GM18858 (cell line): Measurements from ENCODE around the gene MTERF2.
A peak's percentile ranks its signal among the peaks of the same experiment; 100 is the strongest.
"Not testable (repeated sequence)": the region's sequence is repeated elsewhere in the genome, so short reads cannot be mapped to it uniquely, and the experiment has no call there.

Experiments
- ATAC-seq: cut with Tn5 transposase; IDR thresholded peaks from one replicate; pipeline ENCODE4 v1.9.1; 2021; ENCODE audit not compliant: unreplicated experiment

MTERF2 gene, protein sequence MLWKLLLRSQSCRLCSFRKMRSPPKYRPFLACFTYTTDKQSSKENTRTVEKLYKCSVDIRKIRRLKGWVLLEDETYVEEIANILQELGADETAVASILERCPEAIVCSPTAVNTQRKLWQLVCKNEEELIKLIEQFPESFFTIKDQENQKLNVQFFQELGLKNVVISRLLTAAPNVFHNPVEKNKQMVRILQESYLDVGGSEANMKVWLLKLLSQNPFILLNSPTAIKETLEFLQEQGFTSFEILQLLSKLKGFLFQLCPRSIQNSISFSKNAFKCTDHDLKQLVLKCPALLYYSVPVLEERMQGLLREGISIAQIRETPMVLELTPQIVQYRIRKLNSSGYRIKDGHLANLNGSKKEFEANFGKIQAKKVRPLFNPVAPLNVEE

DNA sequence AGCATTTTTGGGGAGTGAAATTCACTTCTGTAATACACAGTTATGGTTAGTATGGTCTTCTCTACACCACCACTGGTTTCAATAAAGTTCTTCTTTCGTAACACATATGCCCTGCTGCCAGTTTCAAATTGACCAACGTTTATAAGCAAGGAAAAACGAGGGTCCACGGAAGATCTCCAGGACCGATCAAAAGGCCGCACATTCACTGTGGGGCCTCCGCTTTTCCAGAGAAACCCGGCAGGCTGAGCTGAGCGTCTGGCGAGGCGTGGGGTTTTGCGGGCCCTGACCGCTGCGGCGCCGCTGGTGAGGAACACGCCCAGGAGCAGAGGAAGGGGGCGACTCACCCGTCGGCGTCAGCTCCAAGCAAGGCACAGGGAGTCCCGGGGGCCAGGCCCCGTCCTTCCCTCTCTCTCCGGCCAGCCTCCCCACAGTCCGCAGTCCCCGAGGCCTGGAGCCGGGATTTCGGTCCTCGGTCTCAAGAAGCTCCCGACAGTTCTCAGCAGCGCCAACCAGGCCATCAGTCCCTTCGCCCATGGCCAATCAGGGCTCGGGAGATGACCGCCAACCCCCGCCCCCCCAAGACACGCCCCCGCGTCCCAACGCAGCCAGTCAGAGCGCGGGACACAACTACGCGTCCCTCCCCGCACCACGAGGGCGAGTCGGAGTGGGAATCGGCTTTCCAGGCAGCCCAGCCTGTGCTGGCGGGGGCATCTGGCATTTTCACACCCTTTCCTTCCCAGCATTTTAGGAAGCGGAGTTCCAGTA lies at the start of gene MTERF2:
Gene MTERF2 (minus strand): TSS at position 522 of the 765 bp plus-strand sequence. CDS start 8,432 bp downstream, outside the sequence.
- ATAC-seq = peak; percentile 76

DNA sequence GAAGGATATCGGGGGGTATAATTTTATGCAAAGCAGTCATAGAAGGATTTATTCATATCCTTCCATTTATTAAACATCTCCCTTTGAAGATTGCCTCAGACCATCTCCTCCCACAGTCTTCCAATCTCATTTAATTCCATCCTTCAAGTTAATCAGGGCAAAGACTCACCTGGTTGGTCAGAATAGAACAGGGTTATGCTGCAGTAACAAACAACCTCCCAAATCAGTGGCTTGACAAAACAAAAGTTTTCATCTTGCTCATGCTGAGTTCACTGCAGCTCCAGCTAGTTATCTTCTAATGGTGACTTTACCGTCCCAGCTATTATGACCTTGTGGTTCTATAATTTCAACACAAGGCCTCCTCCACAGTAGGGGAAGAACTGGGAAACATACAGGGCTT lies 48.8 kb upstream of the MTERF2 start:
- no peak for ATAC-seq

DNA sequence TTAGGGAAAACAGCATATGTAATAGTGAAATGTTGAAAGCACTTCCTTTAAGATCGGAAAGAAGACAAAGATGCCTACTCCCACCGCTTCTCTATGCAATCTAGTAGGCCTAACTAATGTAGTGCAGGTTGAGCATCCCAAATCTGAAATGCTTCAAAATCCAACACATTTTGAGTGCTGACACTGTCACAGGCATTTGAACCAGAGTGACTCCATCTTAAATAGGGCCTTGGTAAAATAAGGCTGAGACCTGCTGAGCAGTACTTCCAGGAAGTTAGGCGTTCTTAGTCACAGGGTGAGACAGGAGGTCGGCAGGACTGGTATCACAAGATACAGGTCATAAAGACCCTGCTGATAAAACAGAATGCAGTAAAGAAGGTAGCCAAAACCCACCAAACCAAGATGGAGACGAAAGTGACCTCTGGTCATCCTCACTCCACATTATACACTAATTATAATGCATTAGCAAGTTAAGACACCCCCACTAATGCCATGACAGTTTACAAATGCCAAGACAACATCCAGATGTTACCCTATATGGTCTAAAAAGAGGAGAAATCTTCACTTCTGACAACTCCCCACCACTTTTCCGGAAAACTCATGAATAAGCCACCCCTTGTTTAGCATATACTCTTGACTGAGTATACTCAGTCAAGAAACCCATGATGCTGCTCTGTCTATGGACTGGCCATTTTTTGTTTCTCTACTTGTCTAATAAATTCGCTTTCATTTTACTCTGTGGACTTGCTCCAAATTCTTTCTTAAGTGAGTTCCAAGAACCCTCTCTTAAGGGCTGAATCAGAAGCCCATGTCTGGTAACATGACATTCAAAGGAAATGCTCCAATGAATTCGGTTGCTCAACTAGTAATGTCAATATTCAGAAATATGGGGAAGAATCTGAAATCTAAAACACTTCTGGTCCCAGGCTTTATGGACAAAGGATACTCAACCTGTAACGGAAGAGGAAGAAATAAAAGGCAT lies 47.1 kb upstream of the MTERF2 start:
- no peak for ATAC-seq

DNA sequence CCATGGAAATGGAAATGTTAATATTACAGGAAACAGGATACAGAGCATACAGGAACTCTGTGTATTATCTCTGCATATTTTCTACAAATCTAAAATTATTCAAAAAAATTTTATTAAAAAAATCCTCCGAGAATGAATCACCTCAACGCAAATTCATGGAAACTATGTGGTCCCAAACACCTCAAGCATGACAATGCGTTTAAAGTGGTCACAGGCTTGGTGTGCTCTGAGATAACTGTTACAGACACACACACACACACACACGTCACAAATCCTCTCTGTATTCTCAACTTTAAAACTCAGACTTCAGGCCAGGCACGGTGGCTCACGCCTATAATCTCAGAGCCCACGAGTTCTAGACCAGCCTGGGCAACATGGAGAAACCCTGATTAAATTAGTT lies 45.3 kb upstream of the MTERF2 start:
- ATAC-seq = no peak

DNA sequence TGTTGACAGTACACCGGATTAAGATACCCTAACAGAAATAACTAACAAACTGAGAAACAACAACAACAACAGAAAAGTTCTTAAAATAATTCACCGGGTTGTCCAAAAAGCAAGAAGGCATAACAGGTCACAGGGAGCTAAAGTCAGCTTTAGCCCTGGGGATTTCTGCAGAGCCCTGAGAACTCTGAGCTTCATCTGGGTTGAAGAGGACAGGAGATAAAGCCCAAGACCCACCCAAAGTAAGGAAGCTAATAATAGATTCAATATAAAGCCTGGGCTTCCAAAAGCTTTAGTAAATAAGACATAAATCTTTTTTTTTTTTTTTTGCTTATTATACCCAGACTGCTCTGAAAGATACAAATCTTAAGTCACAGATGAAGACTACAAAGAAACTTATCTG lies 44.1 kb upstream of the MTERF2 start:
- no peak for ATAC-seq

DNA sequence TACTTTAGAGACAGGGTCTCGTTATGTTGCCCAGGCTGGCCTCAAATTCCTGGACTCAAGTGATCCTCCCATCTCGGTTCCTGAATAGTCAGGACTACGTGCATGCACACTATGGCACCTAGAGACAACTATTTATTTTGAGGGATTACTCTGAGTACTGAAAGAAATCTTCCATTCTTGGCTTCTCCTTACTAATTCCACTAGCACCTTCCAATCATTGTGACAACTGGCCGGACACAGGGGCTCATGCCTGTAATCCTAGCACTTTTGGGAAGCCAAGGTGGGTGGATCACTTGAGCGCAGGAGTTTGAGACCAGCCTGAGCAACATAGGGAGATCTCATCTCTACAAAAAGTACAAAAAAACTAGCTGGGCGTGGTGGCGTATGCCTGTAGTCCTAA lies 42.1 kb upstream of the MTERF2 start:
- ATAC-seq = no peak

DNA sequence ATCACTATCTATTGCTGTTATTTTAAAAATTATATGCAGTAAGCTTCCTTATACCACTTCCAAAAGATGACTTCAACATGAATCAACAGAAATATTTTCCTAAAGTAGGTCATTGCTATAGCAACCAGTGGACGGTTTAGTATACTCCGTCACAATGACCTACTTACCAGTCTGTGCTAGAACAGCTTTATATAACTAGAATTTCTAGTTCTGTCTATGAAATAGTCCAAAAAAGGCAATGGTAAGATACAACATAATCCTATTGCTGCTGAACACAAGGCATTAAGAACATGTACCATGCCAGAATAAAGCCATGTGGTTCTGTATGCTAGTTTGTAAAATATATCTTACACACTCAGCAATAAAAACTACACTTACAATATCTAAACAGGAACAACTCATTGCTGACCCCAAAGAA lies 40.7 kb upstream of the MTERF2 start:
- no peak for ATAC-seq

DNA sequence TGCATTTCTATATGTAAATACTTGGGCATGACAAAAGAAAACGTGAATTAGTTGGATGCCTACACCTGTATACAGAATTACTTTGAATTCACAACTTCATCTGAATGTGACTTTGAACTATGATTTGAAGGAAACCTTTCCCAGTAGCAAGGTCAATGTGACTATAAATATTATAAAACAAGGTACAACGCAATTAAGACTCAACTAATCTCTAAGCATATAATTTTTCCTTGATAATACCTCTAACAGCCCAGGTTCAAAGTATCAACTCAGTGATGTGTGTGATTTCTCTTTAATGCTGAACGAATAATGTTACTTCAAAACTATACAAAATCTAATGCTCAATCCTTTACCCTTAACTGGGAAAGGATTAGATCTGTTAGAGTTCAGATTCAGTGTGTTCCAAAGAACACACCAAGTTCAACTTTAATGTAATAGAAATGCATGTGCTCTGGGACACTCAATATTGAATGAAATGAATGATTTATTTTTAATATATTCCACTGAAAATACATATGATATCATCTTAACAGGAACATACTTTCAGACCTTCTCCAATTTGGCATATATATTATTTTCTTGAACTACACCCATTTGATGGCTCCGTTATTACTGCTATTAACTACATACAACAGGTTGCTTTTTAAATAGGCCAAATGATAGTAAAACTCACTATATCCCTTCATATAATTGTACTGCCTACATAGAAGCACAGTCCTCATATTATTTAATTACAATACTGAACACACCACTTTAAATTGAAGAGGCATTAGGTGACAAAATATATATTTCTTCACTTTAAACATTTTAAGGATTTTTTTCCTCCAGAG lies 40.1 kb upstream of the MTERF2 start:
- no peak for ATAC-seq

DNA sequence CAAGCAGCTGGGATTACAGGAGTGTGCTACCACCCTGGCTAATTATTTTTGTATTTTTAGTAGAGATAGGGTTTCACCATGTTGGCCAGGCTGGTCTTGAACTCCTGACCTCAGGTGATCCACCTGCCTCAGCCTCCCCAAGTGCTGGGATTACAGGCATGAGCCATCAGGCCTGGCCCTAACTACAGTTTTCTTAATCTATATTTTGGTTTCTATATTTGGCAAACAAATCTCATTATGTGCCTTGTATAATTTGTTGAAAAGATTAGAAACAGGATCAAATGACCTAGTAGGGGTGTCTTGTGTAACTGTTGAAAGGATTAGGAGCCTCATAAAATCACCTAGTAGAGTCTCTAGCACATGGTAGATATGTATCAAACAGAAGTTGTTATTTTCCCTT lies 39.4 kb upstream of the MTERF2 start:
- not testable (repeated sequence) for ATAC-seq

DNA sequence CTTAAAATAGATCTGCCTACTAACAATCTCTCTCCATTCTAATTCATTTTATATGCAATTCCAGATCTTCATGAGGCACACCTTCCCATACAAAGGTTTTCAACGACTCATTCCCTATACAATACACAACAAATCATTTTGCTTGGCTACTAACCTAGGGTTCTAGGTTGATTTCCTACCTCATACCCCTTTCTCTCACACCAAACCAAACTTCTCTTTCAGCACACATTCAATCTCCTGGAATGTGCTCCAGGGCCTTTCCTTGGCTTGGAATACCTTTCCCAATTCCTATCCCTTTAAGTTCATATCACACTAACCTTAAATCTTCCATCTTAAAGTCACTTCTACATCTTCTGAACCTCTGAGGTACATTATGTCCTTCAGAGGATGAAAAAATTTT lies 38.7 kb upstream of the MTERF2 start:
- ATAC-seq = no peak

DNA sequence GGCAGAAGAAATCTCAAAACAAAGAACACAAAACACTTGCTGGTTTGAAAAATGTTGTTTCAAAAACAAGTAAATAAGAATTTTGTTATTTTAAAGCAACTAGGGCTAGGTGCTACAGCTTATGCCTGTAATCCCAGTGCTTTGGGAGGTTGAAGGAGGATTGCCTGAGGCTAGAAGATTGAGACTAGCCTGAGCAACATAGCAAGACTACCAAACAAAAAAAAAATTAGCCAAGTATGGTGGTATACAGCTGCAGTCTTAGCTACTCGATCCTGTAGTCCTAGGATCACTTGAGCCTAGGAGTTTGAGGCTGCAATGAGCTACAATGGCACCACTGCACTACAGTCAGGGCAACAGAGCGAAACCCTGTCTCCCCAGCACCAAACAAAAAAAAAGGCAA lies 32.6 kb upstream of the MTERF2 start:
- ATAC-seq = no peak

DNA sequence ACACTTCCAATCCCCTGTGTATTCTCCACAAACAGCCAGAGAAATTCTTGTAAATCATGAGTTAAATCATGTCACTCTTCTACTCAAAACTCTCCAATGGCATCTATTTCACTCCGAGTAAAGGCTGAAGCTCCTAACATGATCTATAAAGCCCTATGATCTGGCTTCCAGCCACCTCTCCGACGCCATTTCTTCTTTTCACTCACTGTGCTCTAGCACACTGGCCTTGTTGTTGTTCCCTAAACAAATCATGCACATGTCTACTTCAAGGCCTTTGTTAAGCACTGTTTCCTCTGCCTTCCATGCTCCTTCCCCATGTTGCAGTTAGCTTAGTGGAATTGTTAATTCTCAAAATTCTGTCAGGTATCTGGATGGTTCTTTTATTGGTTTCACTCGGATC lies 30.1 kb upstream of the MTERF2 start:
- ATAC-seq = no peak

DNA sequence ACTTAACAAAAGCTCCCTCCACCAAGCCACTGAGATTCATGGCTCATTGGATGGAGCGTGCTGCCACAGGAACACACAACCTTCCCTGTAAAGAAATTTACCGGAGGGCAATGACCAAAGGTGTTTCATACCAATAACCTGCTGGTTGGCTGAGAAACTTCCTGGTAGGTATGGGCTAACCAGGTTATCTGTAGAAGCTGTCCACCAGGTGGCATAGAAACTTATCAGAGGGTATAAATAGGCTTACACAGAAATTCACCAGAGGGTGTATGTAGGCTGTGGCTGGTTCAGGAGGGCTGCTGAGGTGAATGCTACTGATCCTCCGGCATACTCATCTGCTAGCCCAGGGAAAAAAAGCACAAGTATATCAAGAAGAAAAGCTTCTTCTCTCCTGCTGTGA lies 27.1 kb upstream of the MTERF2 start:
- no peak for ATAC-seq

DNA sequence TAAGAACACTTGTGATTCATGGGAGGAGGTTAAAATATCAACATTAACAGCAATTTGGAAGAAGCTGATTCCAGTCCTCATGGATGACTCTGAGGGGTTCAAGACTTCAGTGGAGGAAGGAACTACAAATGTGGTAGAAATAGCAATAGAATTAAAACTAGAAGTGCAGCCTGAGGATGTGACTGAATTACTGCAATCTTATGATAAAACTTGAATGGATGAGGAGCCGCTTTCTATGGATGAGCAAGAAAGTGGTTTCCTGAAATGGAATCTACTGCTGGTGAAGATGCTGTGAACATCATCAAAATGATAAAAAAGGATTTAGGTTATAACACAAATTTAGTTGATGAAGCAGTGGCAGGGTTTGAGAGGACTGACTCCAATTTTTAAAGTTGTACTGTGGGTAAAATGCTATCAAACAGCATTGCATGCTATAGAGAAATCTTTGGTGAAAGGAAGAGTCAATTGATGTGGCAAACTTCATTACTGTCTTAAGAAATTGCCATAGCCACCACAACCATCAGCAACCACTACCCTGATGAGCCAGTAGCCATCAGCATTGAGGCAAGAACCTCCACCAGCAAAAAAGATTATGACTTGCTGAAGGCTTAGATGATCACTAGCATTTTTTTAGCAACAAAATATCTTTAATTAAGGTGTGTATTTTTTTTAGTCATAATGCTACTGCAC lies 25.9 kb upstream of the MTERF2 start:
- no peak for ATAC-seq

DNA sequence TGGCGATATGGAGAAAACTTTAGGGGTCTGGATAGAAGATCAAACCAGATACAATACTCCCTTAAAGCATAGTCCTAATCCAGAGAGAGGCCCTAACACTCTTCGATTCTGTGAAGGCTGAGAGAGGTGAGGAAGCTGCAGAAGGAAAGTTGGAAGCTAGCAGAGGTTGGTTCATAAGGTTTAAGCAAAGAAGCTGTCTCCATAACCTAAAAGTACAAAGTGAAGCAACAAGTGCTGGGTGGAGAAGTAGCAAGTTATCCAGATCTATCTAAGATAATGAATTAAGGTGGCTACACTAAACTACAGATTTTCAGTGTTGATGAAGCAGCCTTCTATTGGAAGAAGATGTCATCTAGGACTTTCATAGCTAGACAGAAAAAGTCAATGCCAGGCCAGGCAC lies 24.6 kb upstream of the MTERF2 start:
- no peak for ATAC-seq

DNA sequence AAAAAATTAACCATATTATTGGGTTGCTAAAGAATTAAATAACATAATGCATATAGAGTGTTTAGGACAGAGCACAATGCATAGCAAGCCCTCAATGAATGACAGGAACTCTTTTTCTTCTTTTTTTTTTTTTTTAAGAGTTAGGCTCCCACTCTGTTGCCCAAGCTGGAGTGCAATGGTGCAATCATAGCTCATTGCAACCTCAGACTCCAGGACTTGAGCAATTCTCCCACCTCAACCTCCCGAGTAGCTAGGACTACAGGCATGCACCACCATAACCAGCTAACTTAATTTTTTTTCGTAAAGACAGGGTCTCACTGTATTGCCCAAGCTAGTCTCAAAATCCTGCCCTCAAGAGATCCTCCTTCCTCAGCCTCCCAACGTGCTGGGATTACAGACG lies 20.5 kb upstream of the MTERF2 start:
- no peak for ATAC-seq

DNA sequence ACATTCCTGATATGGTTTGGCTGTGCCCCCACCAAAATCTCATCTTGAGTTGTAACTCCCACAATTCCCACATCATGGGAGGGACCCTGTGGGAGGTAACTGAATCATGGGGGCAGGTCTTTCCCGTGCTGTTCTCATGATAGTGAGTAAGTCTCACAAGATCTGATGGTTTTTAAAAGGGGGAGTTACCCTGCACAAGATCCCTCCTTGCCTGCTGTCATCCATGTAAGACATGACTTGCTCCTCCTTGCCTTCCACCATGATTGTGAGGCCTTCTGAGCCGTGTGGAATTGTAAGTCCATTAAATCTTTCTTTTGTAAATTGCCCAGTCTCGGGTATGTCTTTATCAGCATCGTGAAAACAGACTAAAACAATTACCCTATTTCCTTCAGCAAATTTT lies 15.7 kb upstream of the MTERF2 start:
- ATAC-seq = not testable (repeated sequence)

DNA sequence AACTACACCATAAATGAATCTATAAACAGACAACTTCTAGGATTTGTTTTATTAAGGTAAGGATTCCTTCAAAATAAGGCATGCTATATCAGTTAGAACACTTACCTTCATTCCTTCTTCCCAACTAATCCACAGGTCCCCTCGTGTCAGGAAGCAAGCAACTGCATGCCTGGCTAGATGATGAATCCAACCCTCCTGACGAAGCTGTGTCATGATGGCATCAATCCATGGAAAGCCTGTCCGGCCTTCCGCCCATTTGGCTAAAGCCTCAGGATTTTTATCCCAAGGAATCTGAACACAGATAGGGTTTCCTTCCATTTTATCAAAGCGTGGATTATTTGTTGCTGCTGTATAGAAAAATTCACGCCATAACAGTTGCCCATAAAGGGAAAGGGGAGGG lies 12.5 kb upstream of the MTERF2 start:
- no peak for ATAC-seq

DNA sequence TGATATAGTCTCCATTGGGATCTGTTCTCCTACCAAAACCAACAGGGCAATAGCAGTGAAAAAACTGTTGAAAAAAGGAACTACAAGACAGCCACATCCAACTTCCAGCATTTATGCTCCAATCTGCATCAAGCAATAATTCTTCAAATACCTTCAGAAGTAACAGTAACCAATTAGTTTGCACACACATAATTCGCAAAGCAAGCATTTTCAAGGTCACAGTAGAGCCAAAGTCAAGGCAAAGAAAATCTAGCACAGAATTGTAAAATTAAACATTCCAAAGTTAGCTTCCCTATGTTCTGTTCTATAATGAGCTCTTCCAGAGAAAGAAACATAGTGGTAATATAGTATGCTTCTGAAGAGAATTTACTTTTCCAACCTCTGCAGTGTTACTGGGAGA lies 11.0 kb upstream of the MTERF2 start:
- no peak for ATAC-seq

DNA sequence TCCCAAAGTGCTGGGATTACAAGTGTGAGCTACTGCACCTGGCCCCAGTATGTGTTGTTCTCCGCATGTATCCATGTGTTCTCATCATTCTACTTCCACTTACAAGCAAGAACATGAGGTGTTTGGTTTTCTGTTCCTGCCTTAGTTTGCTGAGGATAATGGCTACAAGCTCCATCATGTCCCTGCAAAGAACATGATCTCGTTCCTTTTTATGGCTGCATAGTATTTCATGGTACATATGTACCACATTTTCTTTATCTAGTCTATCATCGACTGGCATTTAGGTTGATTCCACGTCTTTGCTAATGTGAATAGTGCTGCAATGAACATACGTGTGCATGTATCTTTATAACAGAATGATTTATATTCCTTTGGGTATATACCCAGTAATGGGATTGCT lies 9.2 kb upstream of the MTERF2 start:
- not testable (repeated sequence) for ATAC-seq
